Thyroid gland (tissue), 4 donors: ENCODE data around the gene MACF1. TPM values are rescaled to one million over a fixed set of nuclear protein-coding genes. Genes with fewer than 3 reads are reported as not detected.

Experiments
- DNase-seq, 2 donors: peaks; one replicate each; pipeline ENCODE4 v3.0.0-alpha.2; 2019
- H3K27ac ChIP-seq, 3 donors: fragments of 200-600 bp; sonication (generic); 1 replicate in 2 of 3; 2 replicates in 1 of 3; pipeline ENCODE4 v1.5.1; 2016 to 2019; ENCODE audit warnings: mild to moderate bottlenecking in 1 of 3, moderate library complexity in 1 of 3
- H3K27me3 ChIP-seq: fragments of 200-600 bp; sonication (generic); one replicate; pipeline ENCODE4 v1.5.1; 2019
- H3K36me3 ChIP-seq, 2 donors: fragments of 200-600 bp; sonication (generic); one replicate each; pipeline ENCODE4 v1.5.1; 2016 to 2019
- H3K4me1 ChIP-seq, 2 donors: fragments of 200-600 bp; sonication (generic); one replicate each; pipeline ENCODE4 v1.5.1; 2017 to 2019
- H3K4me3 ChIP-seq, 3 donors: fragments of 200-600 bp; sonication (generic); replicated peaks in 1 of 3; 1 replicate in 2 of 3; 2 replicates in 1 of 3; pipeline ENCODE4 v1.5.1; 2016; ENCODE audit warnings: mild to moderate bottlenecking in 1 of 3
- H3K9me3 ChIP-seq: fragments of 200-600 bp; sonication (generic); one replicate; pipeline ENCODE4 v1.5.1; 2017
- CTCF ChIP-seq, 6 experiments: fragments of 200-600 bp in 3 of 6; fragments of 450-650 bp in 3 of 6; sonication (generic) in 3 of 6; IDR thresholded peaks; one replicate each; pipeline ENCODE4 v1.5.1; 2016 to 2019; ENCODE audit warnings: antibody characterized with exemption in 6 of 6, mild to moderate bottlenecking in 2 of 6, inconsistent platforms in 1 of 6, moderate library complexity in 1 of 6
- POLR2A ChIP-seq, 2 donors: fragments of 450-650 bp; IDR thresholded peaks; one replicate each; pipeline ENCODE4 v1.6.1; 2017; ENCODE audit warnings: antibody characterized with exemption in 2 of 2, mild to moderate bottlenecking in 2 of 2, moderate library complexity in 1 of 2
- WGBS, 2 donors: methylation state at CpG; one replicate each; pipeline ENCODE4 v1.1.5; 2017; 5-methylcytosine and 5-hydroxymethylcytosine counted together
- intact Hi-C: fragments of 100-400 bp; cut with DNase I; formaldehyde crosslinking; loops from one replicate; pipeline ENCODE4 v1.15.1; 2023
- total RNA-seq, 4 donors: library from RNA; depleted of rRNA; stranded (reverse); fragments of >200 nt; gene quantifications; one replicate each; pipeline ENCODE4 v1.2.3, GENCODE V29; 2016

Gene MACF1
- total RNA-seq, 4 donors from 2014 or later = 308 to 834 (median 427) TPM

GRCh38 chr1:39435597-39435996 is 231.1 kb downstream of the MACF1 start:
- Histone ChIP-seq H3K4me1 (no peaks in the 10 kb centered on the region), H3K4me3 (no peak overlapping the region), H3K36me3 (peaks cover 54 to 64% of the 10 kb centered on the region in 2 donors), H3K27ac (peak overlapping the region in 1 of 3 donors; percentile 38), H3K9me3 (no peaks in the 10 kb centered on the region), H3K27me3 (no peaks in the 10 kb centered on the region)
- 94 to 98% methylated on average over 5 of the region's 5 CpGs for WGBS, 2 donors
- TF ChIP-seq POLR2A (IDR thresholded peaks at IDR 0.05) (no peak), CTCF (IDR thresholded peaks at IDR 0.05) (no peak)
- no peak for DNase-seq
- intact Hi-C loops = no loop called here

- Histone ChIP-seq H3K27ac (no peak overlapping the region), H3K27me3 (no peaks in the 10 kb centered on the region), H3K4me1 (no peaks in the 10 kb centered on the region), H3K36me3 (peaks cover 64 to 69% of the 10 kb centered on the region in 2 donors), H3K4me3 (no peak overlapping the region), H3K9me3 (no peaks in the 10 kb centered on the region)
- TF ChIP-seq CTCF (IDR thresholded peaks at IDR 0.05) (no peak), POLR2A (IDR thresholded peaks at IDR 0.05) (no peak)
- intact Hi-C loops = no loop called here
- WGBS, 2 donors = 88% methylated on average over 3 of the region's 3 CpGs
- no peak for DNase-seq
Measured at GRCh38 chr1:39436842-39437241, 232.3 kb downstream of the MACF1 start.

GRCh38 chr1:39438042-39438441 is 233.5 kb downstream of the MACF1 start:
- DNase-seq = no peak
- no peaks in the 10 kb centered on the region for H3K4me1 ChIP-seq
- TF ChIP-seq CTCF (IDR thresholded peaks at IDR 0.05) = no peak
- no peak for TF ChIP-seq POLR2A (IDR thresholded peaks at IDR 0.05)
- no peaks in the 10 kb centered on the region for H3K9me3 ChIP-seq
- H3K4me3 ChIP-seq = no peak overlapping the region
- peaks cover 76 to 77% of the 10 kb centered on the region in 2 donors for H3K36me3 ChIP-seq
- H3K27ac ChIP-seq = no peak overlapping the region
- 94 to 97% methylated on average over 2 of the region's 2 CpGs for WGBS, 2 donors
- intact Hi-C loops = no loop called here
- H3K27me3 ChIP-seq = no peaks in the 10 kb centered on the region

GRCh38 chr1:39440856-39441255 is 236.4 kb downstream of the MACF1 start:
- no peaks in the 10 kb centered on the region for H3K27me3 ChIP-seq
- H3K36me3 ChIP-seq = peaks cover 89% of the 10 kb centered on the region in 2 donors
- no peak overlapping the region for H3K4me3 ChIP-seq
- H3K4me1 ChIP-seq = no peaks in the 10 kb centered on the region
- intact Hi-C loops = no loop called here
- 87 to 96% methylated on average over 2 of the region's 2 CpGs for WGBS, 2 donors
- DNase-seq = no peak
- no peaks in the 10 kb centered on the region for H3K9me3 ChIP-seq
- TF ChIP-seq POLR2A (IDR thresholded peaks at IDR 0.05) = no peak
- TF ChIP-seq CTCF (IDR thresholded peaks at IDR 0.05) = no peak
- no peak overlapping the region for H3K27ac ChIP-seq

- no peak overlapping the region for H3K4me3 ChIP-seq
- TF ChIP-seq POLR2A (IDR thresholded peaks at IDR 0.05) = no peak
- no peak for TF ChIP-seq CTCF (IDR thresholded peaks at IDR 0.05)
- H3K27me3 ChIP-seq = no peaks in the 10 kb centered on the region
- no peak for DNase-seq
- H3K4me1 ChIP-seq = no peaks in the 10 kb centered on the region
- intact Hi-C loops = no loop called here
- no peak overlapping the region for H3K27ac ChIP-seq
- H3K36me3 ChIP-seq = peaks cover 82 to 87% of the 10 kb centered on the region in 2 donors
- H3K9me3 ChIP-seq = no peaks in the 10 kb centered on the region
Measured at GRCh38 chr1:39441797-39442196, 237.3 kb downstream of the MACF1 start.
